ENCODE results near the gene F12.

DNA sequence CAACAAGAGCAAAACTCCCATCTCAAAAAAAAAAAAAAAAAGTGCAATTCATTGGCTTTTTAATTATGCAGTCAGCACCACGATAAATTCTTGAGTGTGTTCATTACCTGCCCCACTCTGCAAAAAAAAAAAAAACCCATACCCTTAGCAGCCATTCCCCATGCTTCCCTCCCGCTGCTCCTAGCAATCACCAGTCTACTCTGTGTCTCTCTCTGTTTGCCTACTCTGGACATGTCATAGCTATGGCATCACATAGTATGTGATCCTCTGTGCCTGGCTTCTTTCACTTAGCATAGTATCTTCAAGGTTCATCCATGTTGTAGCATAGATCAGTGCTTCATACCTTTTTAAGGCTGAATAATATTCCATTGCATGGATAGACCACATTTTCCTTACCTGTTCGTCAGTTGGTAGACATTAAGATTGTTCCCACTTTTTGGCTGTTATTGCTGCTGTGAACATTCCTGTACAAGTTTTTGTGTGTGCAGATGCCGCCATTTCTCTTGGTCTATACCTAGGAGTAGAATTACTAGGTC lies 30.2 kb upstream of the F12 start:
- TF ChIP-seq POLR2A (IDR thresholded peaks at IDR 0.05) (no peak), EP300 (IDR thresholded peaks at IDR 0.05) (no peak)
- TF ChIP-seq, protein P1, sequence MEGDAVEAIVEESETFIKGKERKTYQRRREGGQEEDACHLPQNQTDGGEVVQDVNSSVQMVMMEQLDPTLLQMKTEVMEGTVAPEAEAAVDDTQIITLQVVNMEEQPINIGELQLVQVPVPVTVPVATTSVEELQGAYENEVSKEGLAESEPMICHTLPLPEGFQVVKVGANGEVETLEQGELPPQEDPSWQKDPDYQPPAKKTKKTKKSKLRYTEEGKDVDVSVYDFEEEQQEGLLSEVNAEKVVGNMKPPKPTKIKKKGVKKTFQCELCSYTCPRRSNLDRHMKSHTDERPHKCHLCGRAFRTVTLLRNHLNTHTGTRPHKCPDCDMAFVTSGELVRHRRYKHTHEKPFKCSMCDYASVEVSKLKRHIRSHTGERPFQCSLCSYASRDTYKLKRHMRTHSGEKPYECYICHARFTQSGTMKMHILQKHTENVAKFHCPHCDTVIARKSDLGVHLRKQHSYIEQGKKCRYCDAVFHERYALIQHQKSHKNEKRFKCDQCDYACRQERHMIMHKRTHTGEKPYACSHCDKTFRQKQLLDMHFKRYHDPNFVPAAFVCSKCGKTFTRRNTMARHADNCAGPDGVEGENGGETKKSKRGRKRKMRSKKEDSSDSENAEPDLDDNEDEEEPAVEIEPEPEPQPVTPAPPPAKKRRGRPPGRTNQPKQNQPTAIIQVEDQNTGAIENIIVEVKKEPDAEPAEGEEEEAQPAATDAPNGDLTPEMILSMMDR (IDR thresholded peaks at IDR 0.05), result no peak
